NCI-H1105 (cell line): ENCODE results near the gene NOC4L.
"Not testable (repeated sequence)": the region's sequence is repeated elsewhere in the genome, so short reads cannot be mapped to it uniquely, and the experiment has no call there.

Experiments used
- DNase-seq: peaks from one replicate; lab custom pipeline; 2025; lab: John Stamatoyannopoulos, UW

NOC4L gene

DNA sequence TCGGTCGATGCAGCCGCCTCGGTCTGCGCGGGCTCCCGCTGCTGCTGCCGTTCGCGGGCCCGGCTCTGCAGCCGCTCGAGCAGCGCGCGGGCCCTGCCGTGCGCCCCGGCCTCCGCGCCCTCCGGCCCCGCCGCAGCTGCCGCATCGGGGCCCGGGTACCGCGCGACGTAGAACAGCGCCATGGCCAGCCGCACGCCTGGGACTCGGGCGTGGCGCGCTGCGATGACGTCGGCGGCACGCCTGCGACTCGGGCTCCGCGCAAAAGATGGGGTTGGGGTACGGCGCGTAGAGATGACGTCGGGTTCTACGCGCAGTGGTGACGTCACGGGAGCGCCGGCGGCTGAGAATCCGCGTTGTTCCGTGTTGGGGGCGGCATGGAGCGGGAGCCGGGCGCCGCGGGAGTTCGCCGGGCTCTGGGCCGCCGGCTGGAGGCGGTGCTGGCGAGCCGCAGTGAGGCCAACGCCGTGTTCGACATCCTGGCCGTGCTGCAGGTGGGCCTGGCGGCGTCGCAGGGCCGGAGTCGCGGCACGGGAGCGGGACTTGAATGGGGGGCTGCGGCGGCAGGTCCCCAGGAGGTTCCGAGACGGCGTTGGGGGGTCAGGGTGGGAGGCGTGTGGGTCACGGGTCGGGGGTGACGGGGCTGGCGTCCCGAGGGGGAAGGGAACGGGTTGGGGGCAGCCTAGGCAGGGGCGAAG is at the start of gene NOC4L, which contains the start of gene DDX51:
Gene NOC4L, plus strand, starts transcription at position 343 of the 695 bp plus-strand sequence. Its CDS starts 32 bp downstream, at position 375.
Gene DDX51, minus strand, starts transcription at position 205 of the 695 bp plus-strand sequence. Its CDS starts 23 bp downstream, at position 182.
- DNase-seq: peak; percentile 83

DNA sequence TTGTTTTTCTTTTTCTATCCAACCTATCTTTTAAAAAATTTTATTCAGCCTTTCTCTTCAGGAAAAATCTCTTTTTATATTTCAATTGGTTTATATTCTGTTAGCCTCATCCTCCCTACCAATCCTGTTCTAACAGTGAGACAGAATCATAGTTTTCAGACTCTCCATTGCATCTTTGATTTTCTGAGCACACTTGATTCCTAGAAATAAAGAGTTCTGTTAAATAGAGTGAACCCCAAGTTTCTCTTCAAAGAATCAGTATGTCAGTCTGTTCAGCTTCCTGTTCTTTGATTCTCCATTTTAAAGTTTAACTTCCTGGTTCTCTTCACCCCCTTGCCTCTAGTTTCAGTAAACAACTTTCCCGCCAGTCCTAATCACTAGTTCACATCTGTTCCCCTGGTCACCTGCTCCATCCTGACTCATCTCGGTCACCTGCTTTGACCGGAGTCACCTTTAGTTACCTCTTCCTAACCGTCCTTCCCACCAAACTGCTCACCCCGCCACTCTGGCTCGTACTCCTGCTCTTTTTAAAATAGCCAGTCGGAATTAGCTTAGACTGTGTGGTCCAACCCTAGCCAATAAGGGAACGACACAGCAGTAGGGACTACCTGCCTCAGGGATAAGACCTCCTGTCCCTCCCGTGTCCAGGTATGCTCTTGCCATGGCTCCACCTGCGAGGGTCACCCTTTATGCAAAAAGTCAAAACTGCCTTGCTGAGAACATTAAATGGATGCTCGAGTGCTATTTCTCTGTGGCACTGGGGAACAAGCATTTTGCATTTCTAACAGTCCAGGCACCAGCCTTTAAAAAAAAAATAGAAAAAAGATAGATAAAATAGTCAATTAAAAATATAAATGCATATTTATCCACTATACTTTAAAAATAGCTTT is 48.5 kb upstream of the NOC4L start:
- no peak for DNase-seq

DNA sequence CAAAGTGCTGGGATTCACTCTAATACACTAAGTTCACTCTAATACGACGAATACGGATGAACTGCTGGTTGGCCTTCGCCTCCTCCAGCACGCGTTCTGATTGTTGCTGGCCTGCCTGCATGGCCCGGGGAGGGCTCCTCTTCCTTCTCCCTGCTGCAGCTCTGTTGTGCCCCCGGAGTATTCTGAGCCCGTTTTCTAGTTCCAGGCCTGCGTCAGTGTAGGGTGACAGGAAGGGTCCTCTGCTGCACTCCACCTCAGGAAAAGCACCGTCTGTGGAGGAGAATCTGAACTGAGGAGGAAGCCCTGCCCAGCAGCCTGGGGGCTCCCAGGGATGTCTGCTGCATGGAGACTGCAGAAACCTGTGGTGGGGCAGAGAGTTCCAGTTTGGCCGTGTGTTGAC is 44.5 kb upstream of the NOC4L start:
- DNase-seq: no peak

DNA sequence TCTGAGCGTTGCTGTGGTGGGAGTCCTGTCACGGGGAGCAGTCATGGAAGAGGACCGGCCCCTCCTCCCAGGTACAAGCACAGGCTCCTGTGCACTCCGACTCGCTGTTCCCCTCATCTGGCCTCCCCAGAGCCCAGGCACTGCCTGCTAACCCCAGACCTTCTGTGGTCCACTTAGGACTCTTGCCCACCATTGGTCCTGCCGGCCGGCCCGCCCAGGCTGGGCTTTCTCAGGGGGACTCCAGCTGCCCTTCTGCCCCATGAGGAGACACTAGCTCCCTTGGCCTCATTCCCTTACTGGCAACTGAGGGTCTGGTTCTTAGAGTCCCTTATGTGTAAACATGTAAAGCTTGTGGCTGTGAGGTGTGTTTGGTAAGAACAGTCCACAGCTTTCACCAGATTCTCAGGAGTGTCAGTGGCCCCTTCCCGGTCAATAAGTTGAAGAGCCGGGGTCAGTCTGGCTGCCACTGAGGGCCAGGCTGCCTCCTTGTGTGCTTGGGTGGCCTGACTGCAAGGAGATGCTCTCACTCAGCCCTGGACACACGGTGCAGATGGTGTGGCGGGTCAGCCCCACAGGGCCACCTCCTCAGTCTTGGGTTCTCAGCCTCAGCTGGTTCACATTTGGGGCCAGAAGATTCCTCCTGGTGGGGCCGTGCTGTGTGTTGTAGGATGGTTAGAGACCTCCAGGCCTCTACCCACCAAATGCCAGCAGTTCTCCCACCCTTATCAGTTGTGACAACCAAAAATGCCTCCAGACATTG is 43.8 kb upstream of the NOC4L start:
- no peak for DNase-seq

DNA sequence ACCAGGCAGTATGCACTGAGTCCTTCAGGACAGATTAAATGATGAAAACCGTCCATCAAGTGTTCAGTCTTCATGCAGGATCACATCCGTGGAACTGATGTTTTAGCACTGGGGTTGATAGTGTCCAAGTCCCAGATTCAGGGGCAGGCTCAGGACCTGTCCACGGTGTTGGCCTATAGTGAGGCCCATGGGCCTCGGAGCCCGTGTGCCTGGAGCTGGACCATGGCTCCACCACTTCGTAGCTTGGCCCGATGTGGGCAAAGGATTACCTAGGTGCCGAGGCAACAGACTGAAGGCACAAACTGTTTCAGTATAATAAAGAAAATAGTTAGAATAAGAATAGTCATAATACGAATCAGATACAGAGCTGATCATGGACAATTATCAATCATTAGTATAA is 42.0 kb upstream of the NOC4L start:
- no peak for DNase-seq

DNA sequence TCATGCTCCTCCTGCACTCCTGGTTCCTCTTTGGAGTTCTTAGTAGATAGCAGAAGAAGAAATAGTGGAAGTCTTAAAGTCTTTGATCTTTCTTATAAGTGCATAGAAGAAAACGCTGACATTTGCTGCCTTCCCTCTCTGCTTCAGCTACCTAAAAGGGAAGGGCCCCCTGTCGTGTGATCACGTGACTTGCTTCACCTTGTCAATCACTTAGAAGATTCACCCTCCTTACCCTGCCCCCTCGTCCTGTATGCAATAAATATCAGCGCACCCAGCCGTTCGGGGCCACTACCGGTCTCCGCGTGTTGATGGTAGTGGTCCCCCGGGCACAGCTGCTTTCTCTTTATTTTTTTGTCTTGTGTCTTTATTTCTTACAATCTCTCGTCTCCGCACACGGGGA is 41.2 kb upstream of the NOC4L start:
- not testable (repeated sequence) for DNase-seq

DNA sequence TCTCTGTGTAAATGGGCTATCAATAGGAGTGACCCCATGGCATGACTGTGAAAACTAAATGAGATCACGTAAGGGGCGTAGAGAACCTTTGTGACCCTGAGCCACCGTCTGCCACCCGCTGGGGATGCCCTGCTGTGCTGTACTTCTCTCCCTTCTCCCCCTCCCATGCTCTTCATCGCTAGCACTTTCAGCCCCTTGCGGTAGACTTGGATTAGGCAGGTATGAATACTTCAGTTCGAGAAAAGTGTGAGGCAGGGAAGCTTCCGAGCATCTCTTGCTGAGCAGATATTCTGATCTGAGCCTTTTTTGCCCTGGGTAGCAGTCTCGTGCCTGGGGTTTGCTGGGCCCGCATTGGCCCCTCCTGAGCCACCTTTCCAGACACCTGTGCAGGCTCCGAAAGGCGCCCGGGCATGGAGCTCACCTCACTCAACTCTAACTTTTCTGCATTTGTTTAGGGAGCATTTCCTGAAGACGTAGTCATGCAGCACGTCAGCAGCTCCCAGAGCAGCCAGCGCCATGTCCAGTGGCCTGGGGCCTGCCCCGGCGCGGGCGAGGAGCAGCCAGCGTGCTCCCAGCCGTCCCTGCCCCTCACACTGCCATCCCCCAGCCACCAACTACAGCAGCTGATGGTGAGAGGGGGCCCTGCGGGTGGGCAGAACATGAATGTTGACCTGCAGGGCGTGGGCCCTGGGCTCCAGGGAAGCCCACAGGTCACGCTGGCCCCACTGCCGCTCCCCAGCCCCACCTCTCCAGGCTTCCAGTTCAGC is 40.5 kb upstream of the NOC4L start:
- DNase-seq: no peak

DNA sequence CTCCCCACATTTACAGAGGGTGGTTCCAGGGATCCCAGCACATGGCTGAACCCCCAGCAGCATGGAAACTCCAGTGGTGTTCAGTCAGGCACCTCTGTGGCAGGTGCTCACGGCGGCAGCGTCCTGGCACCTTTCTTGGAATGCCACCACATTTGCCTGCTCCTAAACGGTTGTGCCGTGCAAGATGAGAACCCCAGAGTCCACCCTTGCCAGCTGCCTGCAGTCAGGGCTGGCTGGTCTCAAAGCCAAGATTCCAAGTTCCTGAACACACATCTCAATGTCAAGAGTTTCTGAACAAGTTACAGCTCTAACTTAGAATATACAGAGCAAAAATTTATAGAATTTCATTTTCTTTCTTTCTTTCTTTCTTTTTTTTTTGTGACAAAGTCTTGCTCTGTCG is 38.8 kb upstream of the NOC4L start:
- DNase-seq: no peak

DNA sequence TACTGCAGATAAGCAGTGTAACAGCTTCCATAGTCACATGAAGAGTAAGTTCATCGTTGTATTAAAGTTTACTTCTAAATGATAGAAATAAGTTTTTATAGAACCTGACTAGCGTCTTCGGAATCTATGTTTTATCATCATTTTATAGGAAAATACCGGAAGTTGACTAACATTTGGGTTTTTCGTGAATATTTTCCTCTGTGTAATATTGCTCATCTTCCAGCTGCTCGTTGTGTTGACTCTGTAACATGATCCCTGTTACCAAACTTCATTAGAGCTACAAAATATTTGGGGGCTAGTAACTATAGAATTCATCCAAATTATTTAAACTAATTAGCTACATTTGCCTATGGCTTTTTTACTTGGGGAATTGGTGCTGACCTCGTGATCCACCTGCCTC is 37.3 kb upstream of the NOC4L start:
- DNase-seq: no peak

DNA sequence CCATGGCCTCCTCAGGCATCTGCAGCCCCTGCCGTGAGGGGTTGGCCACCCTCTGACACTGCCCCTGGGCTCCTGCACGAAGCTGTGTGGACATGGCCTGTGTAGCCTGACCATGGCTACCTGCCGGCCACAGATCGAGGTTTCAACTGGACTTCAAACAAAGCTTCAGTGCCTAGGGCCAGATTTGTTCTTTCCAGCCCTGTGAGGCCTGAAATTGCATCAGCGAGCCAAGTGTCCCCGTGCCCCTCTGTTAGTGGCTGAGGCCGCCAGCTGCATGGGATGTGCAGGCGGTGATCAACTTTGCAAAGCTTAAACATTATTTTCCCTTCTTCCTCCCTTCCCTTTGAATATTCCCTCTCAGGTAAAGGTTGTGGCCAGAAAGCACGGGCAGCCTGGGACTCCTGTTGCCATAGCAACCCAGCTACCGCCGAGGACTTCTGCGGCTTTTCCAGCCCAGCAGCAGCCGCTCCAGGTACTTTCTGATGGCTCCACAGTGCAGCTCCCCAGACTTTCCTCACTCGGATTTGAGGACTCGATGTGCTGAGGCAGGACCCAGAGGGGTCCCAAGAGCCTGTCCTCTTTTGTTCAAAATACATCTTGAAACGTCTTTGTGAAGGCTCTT is 35.9 kb upstream of the NOC4L start:
- DNase-seq: no peak

DNA sequence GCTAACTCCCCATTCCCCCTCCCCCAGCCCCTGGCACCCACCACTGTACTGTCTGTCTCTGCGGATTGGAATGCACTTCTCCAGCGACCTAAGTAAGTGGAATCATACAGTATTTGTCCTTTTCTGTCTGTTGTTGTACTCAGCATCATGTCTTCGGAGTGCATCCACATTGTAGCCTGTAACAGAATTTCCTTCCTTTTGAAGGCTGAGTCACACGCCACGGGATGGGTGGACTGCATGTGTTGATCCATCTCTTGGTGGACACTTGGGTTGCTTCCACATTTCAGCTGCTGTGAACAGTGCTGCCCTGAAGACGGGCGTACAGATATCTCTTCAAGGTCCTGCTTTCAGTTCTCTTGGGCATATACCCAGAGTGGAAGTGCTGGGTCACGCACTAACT is 34.5 kb upstream of the NOC4L start:
- DNase-seq: no peak

DNA sequence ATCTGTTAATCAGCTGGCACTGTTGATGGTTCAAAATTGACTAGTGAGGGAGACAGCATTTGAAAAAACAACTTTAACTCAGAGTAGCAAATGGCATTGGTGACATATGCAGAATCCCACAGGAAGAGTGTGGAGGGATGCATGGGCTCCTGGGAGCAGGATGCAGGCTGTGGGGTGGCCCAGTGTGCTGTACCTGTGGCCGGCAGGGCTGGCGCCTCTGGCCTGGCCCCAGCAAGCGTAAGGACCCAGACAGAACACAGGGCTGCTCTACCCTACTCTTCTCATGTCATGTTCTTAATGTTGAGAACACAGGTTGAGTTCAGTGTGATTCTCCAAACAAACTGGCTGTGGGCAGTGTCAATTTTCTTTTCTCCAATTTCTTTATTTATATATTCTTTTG is 33.6 kb upstream of the NOC4L start:
- DNase-seq: no peak

DNA sequence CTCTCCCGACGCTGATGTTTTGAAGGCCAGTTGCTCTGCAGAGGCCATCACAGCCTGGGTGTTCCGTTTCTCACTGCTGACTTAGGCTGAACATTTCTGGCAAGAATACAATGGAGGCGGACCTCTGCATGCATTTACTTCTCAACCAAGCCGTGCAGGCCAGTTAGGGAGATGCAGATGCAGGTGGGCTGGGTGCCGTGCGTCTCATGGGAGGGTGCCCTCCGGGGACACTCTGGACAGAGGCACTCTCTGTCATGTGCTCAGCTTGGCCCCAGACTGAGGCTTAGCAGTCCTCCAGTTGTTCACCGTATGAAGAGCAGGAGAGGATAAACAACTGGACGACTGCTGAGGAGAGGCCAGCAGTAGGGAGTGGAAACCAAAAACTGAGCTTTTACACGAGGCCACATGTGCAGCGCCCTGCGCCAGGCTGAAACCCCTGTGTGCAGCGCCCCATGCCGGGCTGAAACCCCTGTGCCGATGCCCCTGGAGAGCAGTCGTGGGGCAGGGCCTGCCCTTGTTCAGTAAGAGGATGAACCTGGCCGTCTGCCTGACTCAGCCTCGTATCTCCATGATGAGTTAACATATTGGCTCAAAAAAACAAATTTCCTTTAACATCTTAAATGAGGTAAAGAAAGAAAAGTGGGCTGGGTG is 32.5 kb upstream of the NOC4L start:
- no peak for DNase-seq

DNA sequence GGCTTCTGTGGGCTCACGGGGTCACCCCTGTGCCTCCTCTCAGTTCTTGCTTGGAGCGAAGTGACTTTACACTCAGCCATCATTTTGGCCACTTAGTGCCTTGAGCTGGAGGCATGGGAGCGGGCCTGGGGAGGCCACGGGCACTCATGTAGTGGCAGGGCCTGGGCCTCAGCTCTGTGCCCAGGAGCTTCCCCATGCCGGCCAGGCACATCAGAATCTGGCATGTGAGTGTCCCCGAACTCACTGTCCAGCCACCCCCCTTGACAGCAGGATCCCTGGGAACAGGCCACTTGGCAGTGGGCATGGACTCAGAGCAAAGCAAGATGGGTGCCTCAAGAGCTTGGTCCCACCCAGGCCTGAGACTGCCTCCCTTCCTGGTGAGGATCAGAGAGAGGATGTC is 29.6 kb upstream of the NOC4L start:
- no peak for DNase-seq

DNA sequence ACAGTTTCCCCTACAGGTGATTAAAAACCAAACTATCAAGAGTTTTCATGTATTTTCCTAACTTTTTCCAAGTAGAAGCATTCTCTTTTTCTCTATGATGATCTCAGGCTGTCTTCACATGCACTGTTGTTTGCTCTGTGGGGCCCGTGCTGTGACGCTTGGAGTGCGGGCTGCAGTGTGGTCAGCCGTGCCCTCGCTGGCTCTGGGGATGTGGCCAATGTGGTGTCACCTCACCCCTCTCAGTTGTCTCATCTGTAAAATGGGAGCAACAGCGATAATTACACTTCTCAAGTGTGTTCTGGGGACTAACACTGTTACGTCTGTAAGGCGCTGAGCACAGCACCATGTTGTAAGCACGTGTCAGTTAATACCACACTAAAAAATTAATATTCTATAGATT is 28.8 kb upstream of the NOC4L start:
- DNase-seq: no peak

DNA sequence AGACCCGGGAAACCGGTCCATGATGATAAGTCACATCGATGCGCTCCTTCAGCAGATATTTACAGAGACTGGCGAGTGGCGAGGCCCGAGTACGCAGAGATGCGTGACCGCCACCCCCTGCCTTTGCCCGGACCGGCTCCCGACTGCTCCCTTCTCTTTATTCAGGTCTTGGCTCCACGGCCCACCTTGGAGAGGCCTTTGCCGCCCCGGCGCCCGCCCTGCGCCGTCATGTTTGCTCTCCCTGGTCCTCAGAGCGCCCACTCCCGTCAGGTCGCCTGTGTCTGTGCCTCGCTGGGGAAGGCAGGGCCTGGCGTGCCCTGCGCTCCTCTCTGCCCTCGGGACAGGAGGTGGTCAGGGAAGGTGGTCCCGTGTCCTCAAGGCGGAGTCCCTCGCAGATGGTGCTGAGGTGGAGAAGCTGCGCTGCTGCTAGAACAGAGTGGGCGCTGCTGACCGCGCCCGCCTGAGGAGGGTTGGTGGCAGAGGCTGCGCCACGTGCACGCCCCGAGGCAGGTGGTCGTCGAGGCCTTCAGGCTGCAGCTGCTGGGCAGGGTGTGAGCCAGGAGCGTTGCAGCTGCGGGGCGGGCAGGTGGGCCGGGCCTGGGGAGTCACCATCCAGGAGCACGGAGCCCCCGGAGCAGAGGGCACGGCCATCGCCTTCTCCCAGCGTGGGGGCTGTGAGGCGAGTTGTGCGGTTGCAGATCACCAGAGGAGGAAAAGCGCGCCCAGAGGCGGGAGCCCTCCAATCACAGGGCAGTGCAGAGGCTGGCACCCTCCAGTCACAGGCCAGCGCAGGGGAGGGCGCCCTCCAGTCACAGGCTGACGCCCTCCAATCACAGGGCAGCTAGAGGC is 27.3 kb upstream of the NOC4L start:
- DNase-seq: no peak

DNA sequence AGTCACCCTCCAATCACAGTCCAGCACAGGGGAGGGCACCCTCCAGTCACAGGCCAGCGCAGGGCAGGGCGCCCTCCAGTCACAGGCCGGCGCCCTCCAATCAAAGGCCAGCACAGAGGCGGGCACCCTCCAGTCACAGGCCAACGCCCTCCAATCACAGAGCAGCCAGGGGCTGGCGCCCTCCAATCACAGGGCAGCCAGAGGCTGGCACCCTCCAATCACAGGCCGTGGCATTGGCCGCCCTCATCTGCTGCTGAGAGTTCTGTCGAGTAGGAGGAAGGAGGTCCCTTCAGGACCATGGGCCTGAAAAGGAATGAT is 26.7 kb upstream of the NOC4L start:
- DNase-seq: no peak

DNA sequence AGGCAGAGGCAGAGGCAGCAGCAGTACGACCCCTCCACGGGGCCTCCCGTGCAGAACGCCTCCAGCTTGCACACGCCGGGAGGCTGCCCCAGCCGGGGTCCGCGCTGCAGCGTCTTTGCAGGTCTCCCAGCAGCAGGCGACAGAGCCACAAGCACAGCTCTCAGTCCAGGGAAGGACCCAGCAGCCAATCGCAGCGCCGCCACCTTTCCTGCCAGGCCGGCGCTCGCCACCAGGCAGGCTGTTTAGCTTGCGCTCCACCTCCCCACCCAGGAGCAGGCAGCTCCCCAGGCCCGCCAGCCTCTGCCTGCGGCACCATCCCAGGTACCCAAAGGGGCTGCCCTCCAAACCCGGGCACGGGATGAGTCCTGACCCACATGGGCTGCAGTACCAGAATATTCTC is 25.4 kb upstream of the NOC4L start:
- no peak for DNase-seq

DNA sequence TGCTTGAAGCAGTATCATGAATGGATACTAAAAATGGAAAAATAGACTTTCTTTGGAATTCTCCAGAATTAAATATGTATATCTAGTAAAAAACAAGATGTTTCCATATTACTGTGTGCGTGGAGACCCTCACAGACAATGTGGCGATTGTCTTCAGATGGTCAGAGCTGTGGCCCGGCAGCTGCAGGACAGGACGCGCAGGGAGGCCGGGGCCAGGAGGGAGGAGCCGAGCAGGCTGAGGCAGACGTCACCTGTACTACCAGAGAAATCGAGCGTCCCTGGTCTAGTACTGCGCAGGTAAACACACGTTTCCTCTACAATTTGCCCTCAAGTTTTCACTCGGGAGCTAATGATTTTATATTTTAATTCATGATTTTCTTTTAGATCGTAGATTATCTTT is 23.0 kb upstream of the NOC4L start:
- no peak for DNase-seq
